GM12878 (cell line): ENCODE data around the gene SLCO3A1. TPM values are rescaled to one million over a fixed set of nuclear protein-coding genes. Genes with fewer than 3 reads are reported as not detected.
A peak's percentile ranks its signal among the peaks of the same experiment; 100 is the strongest.

Experiments
- ATAC-seq: fragments of 200-7000 bp; cut with Tn5 transposase; 3 replicates; pipeline ENCODE4 v1.9.1; 2020; ENCODE audit warnings: mild to moderate bottlenecking, moderate library complexity
- BruUV-seq: library from RNA; stranded (reverse); fragments of 400-500 nt; replicated peaks from 2 replicates; lab custom pipeline; 2021; lab: Mats Ljungman, UMichigan
- CTCF ChIA-PET: fragments of 300-600 bp; sonication (Branson Sonifier 250); formaldehyde crosslinking; extraction: SDS; loops from one replicate; lab custom pipeline; 2021; ENCODE audit warnings: inconsistent platforms; lab: Yijun Ruan, JAX
- POLR2A ChIA-PET: fragments of 350-600 bp; formaldehyde crosslinking; extraction: SDS; loops from one replicate; lab custom pipeline; 2021; ENCODE audit warnings: inconsistent platforms; lab: Charles Lee
- RAD21 ChIA-PET: fragments of 300-600 bp; sonication (Branson Sonifier 250); formaldehyde crosslinking; loops from one replicate; lab custom pipeline; 2023; ENCODE audit warnings: antibody characterized with exemption; ENCODE audit not compliant: unreplicated experiment; lab: Charles Lee
- SMC1A ChIA-PET: fragments of 300-600 bp; sonication (Branson Sonifier 250); formaldehyde crosslinking; loops from one replicate; lab custom pipeline; 2023; ENCODE audit not compliant: unreplicated experiment, uncharacterized antibody; lab: Charles Lee
- DNase-seq: peaks from one replicate; pipeline ENCODE4 v3.0.0-alpha.2; 2011; ENCODE audit warnings: low read depth, low spot score
- FAIRE-seq: peaks from 3 replicates; lab custom pipeline; 2011; peaks lifted over from hg19 to GRCh38; lab: Jason Lieb, UNC
- H2AFZ ChIP-seq: 2 replicates; pipeline ENCODE4 v1.6.0; 2011; ENCODE audit warnings: low read depth, low read length, control low read depth; ENCODE audit not compliant: control insufficient read depth
- H3K27ac ChIP-seq: 2 replicates; pipeline ENCODE4 v1.5.1; 2011; ENCODE audit warnings: control low read depth; ENCODE audit not compliant: control insufficient read depth, insufficient read depth
- H3K27me3 ChIP-seq, 2 experiments: replicated peaks in 1 of 2; 2 replicates each; pipeline versions ENCODE4 v1.6.0 to v1.6.1; 2011; ENCODE audit warnings: low read length in 1 of 2; ENCODE audit not compliant: control insufficient read depth in 2 of 2, insufficient read depth in 2 of 2
- H3K36me3 ChIP-seq, 2 experiments: 2 replicates each; pipeline ENCODE4 v1.5.1; 2011; ENCODE audit warnings: low read length in 1 of 2; ENCODE audit not compliant: control insufficient read depth in 2 of 2, insufficient read depth in 2 of 2
- H3K4me1 ChIP-seq: 2 replicates; pipeline ENCODE4 v1.6.1; 2011; ENCODE audit warnings: mild to moderate bottlenecking, low read length, moderate library complexity, mixed read lengths; ENCODE audit not compliant: control insufficient read depth, insufficient read depth
- H3K4me2 ChIP-seq: 2 replicates; pipeline ENCODE4 v1.6.0; 2011; ENCODE audit warnings: control low read depth; ENCODE audit not compliant: control insufficient read depth, insufficient read depth
- H3K4me3 ChIP-seq: fragments of 200-600 bp; sonication (generic); 2 replicates; pipeline ENCODE4 v1.5.1; 2016
- H3K79me2 ChIP-seq: 2 replicates; pipeline ENCODE4 v1.6.0; 2011; ENCODE audit warnings: low read length; ENCODE audit not compliant: control insufficient read depth, insufficient read depth
- H3K9ac ChIP-seq: 2 replicates; pipeline ENCODE4 v1.8.0; 2011; ENCODE audit warnings: low read length, control low read depth, mixed read lengths; ENCODE audit not compliant: control insufficient read depth, insufficient read depth
- H3K9me3 ChIP-seq: replicated peaks from 3 replicates; pipeline ENCODE4 v1.5.1; 2011; ENCODE audit warnings: mild to moderate bottlenecking, low read length; ENCODE audit not compliant: control insufficient read depth, insufficient read depth
- H4K20me1 ChIP-seq: 2 replicates; pipeline ENCODE4 v1.6.0; 2011; ENCODE audit not compliant: control insufficient read depth, insufficient read depth
- BMI1 ChIP-seq: fragments of 450-650 bp; IDR thresholded peaks from 2 replicates; pipeline ENCODE4 v1.6.1; 2016; ENCODE audit warnings: mild to moderate bottlenecking, moderate library complexity, borderline replicate concordance
- CBX3 ChIP-seq: fragments of 200-600 bp; sonication (generic); IDR thresholded peaks from 2 replicates; pipeline ENCODE4 v1.6.1; 2016; ENCODE audit warnings: low read depth, borderline replicate concordance
- CREB1 ChIP-seq: IDR thresholded peaks from 2 replicates; pipeline ENCODE4 v1.6.1; 2012; ENCODE audit warnings: low read depth, mild to moderate bottlenecking, inconsistent platforms
- CTCF ChIP-seq, 3 experiments: IDR thresholded peaks in 2 of 3; conservative IDR thresholded peaks in 1 of 3; 2 replicates each; pipeline ENCODE4 v1.5.1; 2011; ENCODE audit warnings: low read depth in 3 of 3, low read length in 3 of 3, mild to moderate bottlenecking in 3 of 3, control low read depth in 2 of 3, moderate library complexity in 2 of 3, inconsistent platforms in 1 of 3, mixed read lengths in 1 of 3; ENCODE audit not compliant: control insufficient read depth in 2 of 3, insufficient read depth in 1 of 3; ENCODE audit errors: extremely low read depth in 1 of 3
- GATAD2B ChIP-seq: fragments of 450-650 bp; conservative IDR thresholded peaks from 2 replicates; pipeline ENCODE4 v1.6.1; 2017; ENCODE audit warnings: low read depth, mild to moderate bottlenecking, moderate library complexity
- MEF2B ChIP-seq: fragments of 450-650 bp; IDR thresholded peaks from 2 replicates; pipeline ENCODE4 v1.6.1; 2018; ENCODE audit warnings: mild to moderate bottlenecking, moderate library complexity; ENCODE audit not compliant: partially characterized antibody, poor library complexity, severe bottlenecking
- MYC ChIP-seq: IDR thresholded peaks from 2 replicates; pipeline ENCODE4 v1.6.1; 2011; ENCODE audit warnings: mild to moderate bottlenecking, low read length, moderate library complexity, inconsistent platforms; ENCODE audit not compliant: insufficient read depth, insufficient replicate concordance, insufficient read length, severe bottlenecking
- SUPT20H ChIP-seq: IDR thresholded peaks from 2 replicates; pipeline ENCODE4 v1.6.1; 2011; ENCODE audit warnings: low read depth, mild to moderate bottlenecking, low read length, moderate library complexity, borderline replicate concordance; ENCODE audit not compliant: control insufficient read depth
- WGBS: methylation state at CpG from one replicate; pipeline ENCODE4 v1.1.6; 2016; ENCODE audit warnings: low lambda C conversion rate; ENCODE audit not compliant: insufficient replicate concordance, insufficient coverage; ENCODE audit errors: missing lambda C conversion rate; 5-methylcytosine and 5-hydroxymethylcytosine counted together
- in situ Hi-C: fragments of 300-500 bp; cut with MboI; formaldehyde crosslinking; loops from 9 replicates; pipeline ENCODE4 v1.14.3; 2018; ENCODE audit warnings: mixed read lengths
- intact Hi-C: fragments of 100-400 bp; cut with micrococcal nuclease; formaldehyde crosslinking; loops from one replicate; pipeline ENCODE4 v1.14.2; 2022; ENCODE audit not compliant: unreplicated experiment
- polyA plus RNA-seq, 11 experiments: library from polyadenylated mRNA; depleted of rRNA in 4 of 11; unstranded in 6 of 11; stranded (reverse) in 5 of 11; fragments of >200 nt; fragmentation: Nextera tagmentation in 4 of 11; fragmentation: Illumina TruSeq in 1 of 11; extraction: Ambion mirVana in 4 of 11; extraction: Trizol in 1 of 11; gene quantifications; 1 replicate in 1 of 11; 2 replicates in 10 of 11; pipeline versions ENCODE4 v1.2.1 to v1.2.3, GENCODE V29; 2011 to 2016; ENCODE audit warnings: inconsistent platforms in 2 of 11, missing spikeins in 2 of 11, low read depth in 1 of 11
- total RNA-seq, 4 experiments: library from RNA; depleted of rRNA in 3 of 4; stranded (reverse); fragments of >200 nt in 3 of 4; fragmentation: Illumina TruSeq in 1 of 4; extraction: Trizol in 1 of 4; gene quantifications; 2 replicates each; pipeline versions ENCODE4 v1.2.1 to v1.2.3, GENCODE V29; 2013 to 2021

SLCO3A1 gene
- total and polyA plus RNA-seq, 10 of the 15 experiments (the other 5 are each of a cell fraction or from before 2014, with no cell fraction given) = 0.05 to 5.9 (median 0.31) TPM

- TF ChIP-seq CREB1 = no peak
- TF ChIP-seq MYC = no peak
- TF ChIP-seq BMI1 = no peak
- no peak for TF ChIP-seq CBX3
- no peak for TF ChIP-seq SUPT20H
- no peak for TF ChIP-seq MEF2B
Observed at GRCh38 chr15:92051716-92052115, 198.2 kb downstream of the SLCO3A1 start (continued).

- no peaks in the 10 kb centered on the region for H3K4me1 ChIP-seq
- no peak overlapping the region for H3K27ac ChIP-seq
- ChIA-PET RAD21 (no interaction called here), POLR2A (no interaction called here), SMC1A (interaction anchor here (0.6 kb wide), 1 partner anchor 347 kb away, joined by 3 read pairs; no protein-coding TSS in a partner anchor), CTCF (no interaction called here)
- no peak overlapping the region for H3K4me2 ChIP-seq
- no peak overlapping the region for H3K4me3 ChIP-seq
- H3K36me3 ChIP-seq = no peaks in the 10 kb centered on the region
- ATAC-seq = no peak; the same call in 2 of the 3 replicates
- FAIRE-seq = no peak
- 35% methylated on average over 5 of the region's 5 CpGs for WGBS
- no peak overlapping the region for H2AFZ ChIP-seq
- intact Hi-C loops (no loop called here), in situ Hi-C loops (no loop called here)
- H3K79me2 ChIP-seq = no peaks in the 10 kb centered on the region
- no peak overlapping the region for H3K9ac ChIP-seq
- BruUV-seq = no TSS peak
- no peaks in the 10 kb centered on the region; a peak in 1 of 4 replicates for H3K27me3 ChIP-seq
- H4K20me1 ChIP-seq = no peaks in the 10 kb centered on the region
- DNase-seq = no peak
- TF ChIP-seq CTCF (IDR thresholded peaks at IDR 0.05 in 2 of 3, conservative IDR thresholded peaks at IDR 0.05 in 1 of 3; ENCODE audit: control insufficient read depth in 2 of 3, extremely low read depth in 1 of 3, insufficient read depth in 1 of 3, low read depth in 3 of 3, low read length in 3 of 3) (peak in 2 of 3 experiments; percentile 34 to 37; a peak in 2 of 6 replicates), GATAD2B (no peak)
- TF ChIP-seq, all 136 proteins: peak for 1
- H3K9me3 ChIP-seq = no peaks in the 10 kb centered on the region
Observed at GRCh38 chr15:92053753-92054316, 200.3 kb downstream of the SLCO3A1 start.
